HEK293 (cell line): ENCODE measurements around the gene SNAI1.
A peak's percentile ranks its signal among the peaks of the same experiment; 100 is the strongest.

ENCODE experiments used
- CTCF ChIA-PET: fragments of 350-600 bp; formaldehyde crosslinking; extraction: SDS; loops from one replicate; lab custom pipeline; 2021; ENCODE audit warnings: antibody characterized with exemption; lab: Yijun Ruan, JAX
- POLR2A ChIA-PET: fragments of 300-600 bp; formaldehyde crosslinking; extraction: SDS; loops from one replicate; lab custom pipeline; 2020; ENCODE audit warnings: antibody characterized with exemption, inconsistent platforms; lab: Yijun Ruan, JAX
- H3K27ac ChIP-seq: fragments of 200-500 bp; sonication (Bioruptor generic); 2 replicates; pipeline ENCODE4 v1.5.1; 2014; ENCODE audit warnings: low read depth, low read length, control low read depth, inconsistent platforms; ENCODE audit errors: extremely low read depth
- H3K36me3 ChIP-seq, 2 experiments: fragments of 200-500 bp in 1 of 2; sonication (Bioruptor generic) in 1 of 2; 1 replicate in 1 of 2; 2 replicates in 1 of 2; pipeline ENCODE4 v1.5.1; 2014 to 2017; ENCODE audit warnings: inconsistent platforms in 2 of 2, low read length in 2 of 2; ENCODE audit not compliant: control insufficient read depth in 2 of 2, insufficient read depth in 1 of 2
- H3K4me1 ChIP-seq: fragments of 200-500 bp; sonication (Bioruptor generic); 2 replicates; pipeline ENCODE4 v1.5.1; 2014; ENCODE audit warnings: mild to moderate bottlenecking, low read length, inconsistent platforms; ENCODE audit not compliant: control insufficient read depth, insufficient read depth
- H3K4me3 ChIP-seq: 2 replicates; pipeline ENCODE4 v1.5.1; 2011; ENCODE audit warnings: low read depth, mild to moderate bottlenecking, control low read depth, low read length, moderate library complexity
- H3K9me3 ChIP-seq: fragments of 200-500 bp; sonication (Bioruptor generic); 2 replicates; pipeline ENCODE4 v1.5.1; 2014; ENCODE audit warnings: low read depth, low read length, inconsistent platforms; ENCODE audit not compliant: control insufficient read depth, insufficient read depth
- IKZF3 ChIP-seq: fragments of 450-650 bp; IDR thresholded peaks from 2 replicates; pipeline ENCODE4 v1.5.0; 2018; ENCODE audit warnings: missing biosample characterization, mild to moderate bottlenecking, missing genetic modification characterization, moderate library complexity
- MEIS1 ChIP-seq: sonication (generic); formaldehyde crosslinking; IDR thresholded peaks from 2 replicates; pipeline ENCODE4 v1.8.1; 2022; ENCODE audit warnings: missing genetic modification reagents, mild to moderate bottlenecking, borderline replicate concordance
- RBAK ChIP-seq: fragments of 450-650 bp; formaldehyde crosslinking; IDR thresholded peaks from 2 replicates; pipeline ENCODE4 v1.5.1; 2016; ENCODE audit warnings: missing biosample characterization, missing genetic modification characterization
- SCRT1 ChIP-seq: fragments of 450-650 bp; formaldehyde crosslinking; IDR thresholded peaks from 2 replicates; pipeline ENCODE4 v1.5.1; 2016; ENCODE audit warnings: missing biosample characterization, missing genetic modification characterization, borderline replicate concordance
- WT1 ChIP-seq: fragments of 450-650 bp; formaldehyde crosslinking; IDR thresholded peaks from 2 replicates; pipeline ENCODE4 v1.5.1; 2016; ENCODE audit warnings: missing biosample characterization, missing genetic modification characterization
- ZBTB20 ChIP-seq: fragments of 450-650 bp; formaldehyde crosslinking; IDR thresholded peaks from 2 replicates; pipeline ENCODE4 v1.5.1; 2016; ENCODE audit warnings: missing biosample characterization, missing genetic modification characterization
- ZBTB26 ChIP-seq: fragments of 450-650 bp; formaldehyde crosslinking; optimal IDR thresholded peaks from 2 replicates; pipeline ENCODE3; 2016; ENCODE audit warnings: missing biosample characterization, mild to moderate bottlenecking, missing genetic modification characterization
- ZBTB49 ChIP-seq: fragments of 450-650 bp; formaldehyde crosslinking; IDR thresholded peaks from 2 replicates; pipeline ENCODE4 v1.5.1; 2016; ENCODE audit warnings: missing biosample characterization, missing genetic modification characterization, low read depth
- ZBTB6 ChIP-seq: fragments of 450-650 bp; formaldehyde crosslinking; IDR thresholded peaks from 2 replicates; pipeline ENCODE4 v1.5.1; 2017; ENCODE audit warnings: missing biosample characterization, missing genetic modification characterization
- ZNF2 ChIP-seq: fragments of 450-650 bp; formaldehyde crosslinking; IDR thresholded peaks from 2 replicates; pipeline ENCODE4 v1.5.1; 2016; ENCODE audit warnings: missing biosample characterization, missing genetic modification characterization
- ZNF202 ChIP-seq: fragments of 450-650 bp; formaldehyde crosslinking; IDR thresholded peaks from 2 replicates; pipeline ENCODE4 v1.5.1; 2016; ENCODE audit warnings: missing biosample characterization, missing genetic modification characterization, borderline replicate concordance
- ZNF214 ChIP-seq: fragments of 450-650 bp; formaldehyde crosslinking; IDR thresholded peaks from 2 replicates; pipeline ENCODE4 v1.5.1; 2017; ENCODE audit warnings: missing biosample characterization, mild to moderate bottlenecking, missing genetic modification characterization, borderline replicate concordance
- ZNF223 ChIP-seq: fragments of 450-650 bp; formaldehyde crosslinking; IDR thresholded peaks from 2 replicates; pipeline ENCODE4 v1.5.1; 2016; ENCODE audit warnings: missing biosample characterization, missing genetic modification characterization
- ZNF366 ChIP-seq: fragments of 450-650 bp; formaldehyde crosslinking; conservative IDR thresholded peaks from 2 replicates; pipeline ENCODE4 v1.5.1; 2016; ENCODE audit warnings: missing biosample characterization, missing genetic modification characterization
- ZNF394 ChIP-seq: fragments of 450-650 bp; formaldehyde crosslinking; IDR thresholded peaks from 2 replicates; pipeline ENCODE4 v1.5.1; 2016; ENCODE audit warnings: missing biosample characterization, missing genetic modification characterization, mild to moderate bottlenecking, moderate library complexity, borderline replicate concordance
- ZNF548 ChIP-seq: fragments of 450-650 bp; formaldehyde crosslinking; IDR thresholded peaks from 2 replicates; pipeline ENCODE4 v1.5.1; 2016; ENCODE audit warnings: missing biosample characterization, missing genetic modification characterization
- ZNF626 ChIP-seq: fragments of 450-650 bp; sonication (Bioruptor Pico); formaldehyde crosslinking; IDR thresholded peaks from 2 replicates; pipeline ENCODE4 v1.5.1; 2018; ENCODE audit warnings: missing biosample characterization, missing genetic modification characterization, inconsistent platforms
- ZNF707 ChIP-seq: fragments of 450-650 bp; formaldehyde crosslinking; IDR thresholded peaks from 2 replicates; pipeline ENCODE4 v1.5.1; 2016; ENCODE audit warnings: missing biosample characterization, missing genetic modification characterization

Gene SNAI1

GRCh38 chr20:49938173-49939163, 44.3 kb upstream of the SNAI1 start:
- Histone ChIP-seq H3K36me3 (peaks cover 15 to 42% of the 10 kb centered on the region in 2 experiments; a peak in 2 of 3 replicates), H3K9me3 (no peaks in the 10 kb centered on the region), H3K27ac (no peak overlapping the region), H3K4me3 (no peak overlapping the region), H3K4me1 (peaks cover 6% of the 10 kb centered on the region)
- ChIA-PET CTCF (interaction anchor here (0.8 to 3.5 kb wide), 6 partner anchors 8 to 328 kb away, joined by 3 to 15 read pairs (median 4); no protein-coding TSS in a partner anchor), POLR2A (interaction anchor here (0.7 kb wide), 1 partner anchor 24 kb away, joined by 3 read pairs; no protein-coding TSS in a partner anchor)
- TF ChIP-seq MEIS1 (CRISPR knock-in tag) (no peak), ZBTB26 (tag by site-specific recombination) (no peak), ZNF223 (tag by site-specific recombination) (no peak), RBAK (no peak), WT1 (tag by site-specific recombination) (no peak), ZNF214 (tag by site-specific recombination) (no peak), ZNF548 (tag by site-specific recombination) (no peak), IKZF3 (no peak), ZNF626 (tag by site-specific recombination) (no peak), ZNF707 (tag by site-specific recombination) (no peak), ZNF202 (tag by site-specific recombination) (no peak), SCRT1 (tag by site-specific recombination) (no peak), ZNF2 (tag by site-specific recombination) (no peak)

- POLR2A ChIA-PET = no interaction called here
- CTCF ChIA-PET = interaction anchor here (0.6 to 0.8 kb wide), 2 partner anchors 144 to 647 kb away, joined by 3 to 4 read pairs; no protein-coding TSS in a partner anchor
- Histone ChIP-seq H3K4me3 (no peak overlapping the region), H3K27ac (no peak overlapping the region), H3K4me1 (peaks cover 6% of the 10 kb centered on the region), H3K36me3 (peaks cover 24 to 68% of the 10 kb centered on the region in 2 experiments; a peak in 2 of 3 replicates), H3K9me3 (no peaks in the 10 kb centered on the region)
- TF ChIP-seq ZBTB6 (0 out of 2 replicates have a peak, but pooled peaks have one; percentile 37), ZBTB49 (tag by site-specific recombination) (no peak), ZNF394 (tag by site-specific recombination) (no peak), ZNF366 (tag by site-specific recombination) (no peak), ZBTB20 (no peak)
These were observed 41.3 kb upstream of the SNAI1 start for GRCh38 chr20:49941456-49941855.
